ENCODE results near the gene GPC2. TPM values are rescaled to one million over a fixed set of nuclear protein-coding genes. Genes with fewer than 3 reads are reported as not detected.

GPC2 gene
- total RNA-seq, 2 experiments from 2014 or later, result 2.3 to 2.8 TPM

- POLR2A ChIA-PET, result interaction anchor here (0.6 to 1.8 kb wide), 6 partner anchors 20 to 309 kb away, joined by 3 to 6 read pairs (median 3); partner anchors contain the start of genes LAMTOR4 and ZCWPW1
- CTCF ChIA-PET, result interaction anchor here (0.6 to 3.1 kb wide), 4 partner anchors 11 to 38 kb away, joined by 3 to 16 read pairs (median 4); partner anchors contain the start of gene AP4M1
Observed at GRCh38 chr7:100119970-100120732, 57.0 kb downstream of the GPC2 start.

Other genes with a start within 250 kb of the GPC2 start
- under 1 TPM; 0.32 to 0.59 TPM for gene GJC3, start 247.8 kb downstream of the GPC2 start, total RNA-seq
- gene AZGP1, start 201.3 kb downstream of the GPC2 start, total RNA-seq, result not detected
- 10 to 100 TPM; 40.4 to 44.6 TPM for gene ZKSCAN1, start 161.8 kb downstream of the GPC2 start, total RNA-seq
- 1 to 10 TPM; 9.6 to 9.9 TPM for gene ZSCAN21, start 127.6 kb downstream of the GPC2 start, total RNA-seq
- gene ZNF3, start 95.7 kb downstream of the GPC2 start, total RNA-seq, result 10 to 100 TPM; 25.3 to 27.4 TPM
- gene COPS6, start 88.4 kb downstream of the GPC2 start, total RNA-seq, result 100 to 1,000 TPM; 107 to 111 TPM
- 100 to 1,000 TPM; 437 to 447 TPM for gene MCM7, start 76.0 kb downstream of the GPC2 start, total RNA-seq
- gene AP4M1, start 75.7 kb downstream of the GPC2 start, total RNA-seq, result 10 to 100 TPM; 15.3 to 15.6 TPM
- 10 to 100 TPM; 70.2 to 75.6 TPM for gene TAF6, start 58.0 kb downstream of the GPC2 start, total RNA-seq
- gene CNPY4, start 57.7 kb downstream of the GPC2 start, total RNA-seq, result 10 to 100 TPM; 13.2 to 14.5 TPM
- 1 to 10 TPM; 3.7 to 4.2 TPM for gene MBLAC1, start 50.4 kb downstream of the GPC2 start, total RNA-seq
- 100 to 1,000 TPM; 117 to 120 TPM for gene LAMTOR4, start 28.5 kb downstream of the GPC2 start, total RNA-seq
- gene TRAPPC14, start 18.7 kb downstream of the GPC2 start, total RNA-seq, result 10 to 100 TPM; 26.6 to 26.7 TPM
- gene GAL3ST4, start 8.8 kb downstream of the GPC2 start, total RNA-seq, result under 1 TPM; 0.48 to 0.71 TPM
- 1 to 10 TPM; 6.2 to 7.1 TPM for gene STAG3, start 537 bp upstream of the GPC2 start, total RNA-seq
- gene PVRIG, start 42.6 kb upstream of the GPC2 start, total RNA-seq, result 10 to 100 TPM; 22.4 to 23.6 TPM
- gene SPDYE3, start 130.3 kb upstream of the GPC2 start, total RNA-seq, result not detected
- gene PILRB, start 180.7 kb upstream of the GPC2 start, total RNA-seq, result 10 to 100 TPM; 29.9 to 36.7 TPM
- under 1 TPM; 0.30 to 0.48 TPM for gene PILRA, start 196.1 kb upstream of the GPC2 start, total RNA-seq

Measured in activated CD8-positive, alpha-beta memory T cell treated with anti-CD3 and anti-CD28 coated beads for 36 hours (primary cell).